ENCODE measurements around the gene RAD1.
"Not testable (repeated sequence)": the region's sequence is repeated elsewhere in the genome, so short reads cannot be mapped to it uniquely, and the experiment has no call there.

Gene RAD1, protein sequence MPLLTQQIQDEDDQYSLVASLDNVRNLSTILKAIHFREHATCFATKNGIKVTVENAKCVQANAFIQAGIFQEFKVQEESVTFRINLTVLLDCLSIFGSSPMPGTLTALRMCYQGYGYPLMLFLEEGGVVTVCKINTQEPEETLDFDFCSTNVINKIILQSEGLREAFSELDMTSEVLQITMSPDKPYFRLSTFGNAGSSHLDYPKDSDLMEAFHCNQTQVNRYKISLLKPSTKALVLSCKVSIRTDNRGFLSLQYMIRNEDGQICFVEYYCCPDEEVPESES

DNA sequence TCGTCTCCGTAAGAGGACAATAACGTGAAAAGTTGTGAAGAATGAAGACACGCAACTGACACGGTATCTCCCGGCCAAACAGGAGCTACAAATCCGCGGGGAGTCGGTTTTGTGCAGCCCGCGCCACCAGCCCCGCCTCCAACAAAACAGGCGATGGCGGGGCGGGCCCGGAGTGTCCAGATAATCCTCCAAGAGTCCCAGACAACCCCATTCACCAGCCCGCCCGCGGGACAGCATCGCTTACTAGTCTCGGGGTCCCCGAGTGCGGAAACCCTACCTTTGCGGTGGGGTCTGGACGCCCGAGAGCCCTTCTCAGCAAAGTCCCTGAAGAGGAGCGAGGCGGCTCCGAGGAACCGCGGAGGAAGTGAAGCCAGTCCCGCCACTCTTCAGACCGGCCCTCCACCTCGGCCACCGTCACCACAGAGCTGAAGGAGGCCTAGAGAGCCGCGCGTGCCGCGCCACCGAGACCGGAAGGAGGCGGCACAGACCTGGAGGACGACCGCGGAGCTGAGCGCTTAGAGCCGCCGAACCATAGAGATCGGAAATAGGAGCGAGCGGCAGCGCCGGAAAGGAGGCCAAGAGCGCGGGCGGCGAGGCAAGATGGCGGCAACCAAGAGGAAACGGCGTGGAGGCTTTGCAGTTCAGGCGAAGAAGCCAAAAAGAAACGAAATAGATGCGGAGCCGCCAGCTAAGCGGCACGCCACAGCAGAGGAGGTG, at the start of gene RAD1, which contains the start of gene BRIX1:
TSS of gene RAD1 (minus strand) at position 366 of the 717 bp plus-strand sequence. CDS start 612 bp downstream, outside the sequence.
TSS of gene BRIX1 (plus strand) at position 573 of the 717 bp plus-strand sequence. CDS start at position 601, 28 bp downstream.
- peak; percentile 94 for DNase-seq

DNA sequence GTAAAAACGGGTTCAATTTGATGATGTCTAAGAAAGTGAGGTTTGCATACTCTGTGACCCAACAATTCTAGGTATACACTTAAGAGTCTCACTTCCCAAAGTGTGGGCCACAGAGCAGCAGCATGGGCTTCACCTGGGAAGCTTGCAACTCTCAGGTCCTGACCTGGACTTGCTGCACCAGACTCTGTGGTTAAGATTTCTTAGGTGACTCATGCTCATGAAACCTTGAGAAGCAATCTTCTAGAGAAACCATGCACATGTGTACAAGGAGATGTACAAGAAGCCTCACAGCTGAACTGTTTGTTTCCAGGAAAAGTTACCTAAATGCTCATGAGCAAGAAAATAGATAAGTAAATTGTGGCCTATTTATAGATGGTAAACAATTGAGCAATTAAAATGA, 44.0 kb upstream of the RAD1 start:
- DNase-seq, result no peak

DNA sequence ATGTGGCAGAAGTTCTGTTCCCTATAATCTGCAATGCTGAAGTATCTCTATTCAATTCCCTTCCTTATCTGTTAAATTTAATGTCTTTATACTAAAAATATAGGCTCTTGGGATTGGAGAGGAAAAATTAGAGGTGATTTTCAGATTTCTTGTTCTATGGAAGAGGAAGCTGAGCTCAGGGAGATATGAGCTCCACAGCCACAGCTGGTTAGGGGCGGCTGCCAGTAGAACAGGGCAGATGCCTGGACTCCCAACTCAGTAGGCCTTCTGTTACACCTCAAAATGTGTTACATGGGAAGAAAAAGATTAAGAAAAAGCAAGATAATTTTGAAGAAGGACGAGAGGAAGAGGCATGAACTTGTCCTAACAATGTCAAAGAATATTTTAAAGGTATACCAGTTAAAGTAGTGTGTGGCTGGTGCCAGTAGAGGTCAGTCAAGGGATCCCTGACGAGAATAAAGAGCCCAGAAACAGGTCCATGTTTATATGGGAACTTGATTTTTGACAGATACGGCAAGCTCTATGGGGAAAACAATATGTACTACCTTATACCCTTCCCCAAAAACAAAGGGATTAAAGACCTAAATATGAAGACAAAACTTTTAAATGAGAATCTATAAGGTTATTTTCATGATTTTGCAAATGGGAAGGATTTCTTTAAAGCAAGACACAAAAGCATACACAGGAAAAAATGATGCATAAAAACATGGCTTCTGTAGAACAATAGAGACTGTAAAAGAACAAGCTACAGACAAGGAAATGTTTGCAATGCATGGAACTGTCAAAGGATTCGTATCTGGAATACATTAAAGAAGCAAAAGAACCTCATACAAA, 42.8 kb upstream of the RAD1 start:
- peak; percentile 13 for DNase-seq

DNA sequence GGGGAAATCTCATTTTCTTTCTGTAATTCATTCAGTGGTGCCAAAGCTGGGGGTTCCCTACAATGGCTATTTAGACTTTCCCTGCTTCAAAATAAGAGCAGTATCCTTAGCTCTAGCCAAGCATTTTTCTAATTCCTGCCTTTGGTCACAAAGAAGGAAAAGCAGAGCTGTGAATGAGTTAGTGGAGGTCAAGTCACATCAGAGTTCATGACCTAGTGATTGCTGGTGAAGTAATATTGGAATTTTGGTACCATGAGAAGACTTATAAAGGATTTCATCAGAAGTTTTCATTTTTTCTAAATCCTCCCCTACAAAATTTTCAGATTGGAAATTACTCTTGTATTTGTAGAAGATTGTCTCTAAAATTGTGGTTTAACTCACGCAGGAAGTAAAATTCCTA, 42.0 kb upstream of the RAD1 start:
- DNase-seq, result no peak

DNA sequence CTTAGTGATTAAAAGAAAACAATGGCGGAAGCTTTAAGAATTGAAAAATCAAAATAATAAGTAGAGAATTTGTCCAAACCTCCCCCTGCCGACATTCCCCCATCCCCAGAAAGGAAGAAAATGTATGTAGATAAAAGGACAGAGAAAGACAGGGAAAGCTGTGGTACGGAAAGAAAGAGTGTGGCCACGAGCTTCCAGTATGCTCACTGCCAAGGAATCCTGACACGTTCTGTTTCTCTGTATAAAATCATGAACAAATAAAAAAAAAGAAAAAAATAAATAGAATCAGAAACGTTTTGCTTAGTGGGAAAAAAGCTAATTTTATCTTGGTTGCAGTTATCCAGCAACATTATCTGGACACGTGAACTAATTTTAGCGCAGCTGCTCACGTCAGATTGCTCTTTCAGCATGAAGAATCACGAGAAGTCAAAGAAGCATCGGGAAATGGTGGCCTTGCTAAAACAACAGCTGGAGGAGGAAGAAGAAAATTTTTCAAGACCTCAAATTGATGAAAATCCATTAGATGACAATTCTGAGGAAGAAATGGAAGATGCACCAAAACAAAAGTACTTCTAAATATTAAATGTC, 29.2 kb upstream of the RAD1 start:
- no peak for DNase-seq

DNA sequence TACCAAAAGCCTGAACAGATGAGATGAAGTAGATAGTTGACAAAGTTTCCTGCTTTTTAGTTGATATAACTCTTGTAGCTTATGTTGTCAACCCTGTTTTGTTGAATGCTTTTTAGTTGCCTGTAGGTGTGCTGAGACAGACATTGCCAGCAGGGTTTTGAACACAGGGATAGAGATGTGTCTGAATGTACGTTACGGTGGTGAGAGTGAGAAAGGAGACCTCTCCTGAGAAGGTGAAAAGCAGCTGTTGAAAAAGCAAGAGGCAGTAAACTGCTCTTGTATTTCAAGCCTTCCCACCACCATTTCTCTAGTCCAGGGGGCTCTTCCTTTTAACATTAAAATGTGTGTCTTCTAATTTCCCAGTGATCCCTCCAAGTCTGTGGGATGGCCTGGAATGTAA, 28.7 kb upstream of the RAD1 start:
- no peak for DNase-seq

DNA sequence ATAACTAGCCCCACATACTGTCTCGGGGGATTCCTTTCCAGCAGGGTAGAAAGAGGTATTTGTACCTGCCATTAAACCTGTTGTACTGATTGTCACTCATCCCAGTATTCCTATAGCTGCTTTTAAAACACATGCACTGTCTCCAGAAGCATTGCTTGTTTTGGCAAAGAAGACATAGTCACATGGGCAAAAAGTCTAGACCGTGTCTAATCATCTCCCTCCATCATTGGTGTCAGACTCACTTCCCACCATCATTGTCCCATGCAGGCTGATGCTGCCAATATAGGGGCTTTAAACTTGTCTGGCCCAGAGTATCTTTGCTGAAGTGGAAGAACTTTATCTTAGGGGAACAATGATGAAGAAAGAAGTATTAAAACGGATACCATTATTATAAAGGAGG, 26.6 kb upstream of the RAD1 start:
- DNase-seq, result no peak

DNA sequence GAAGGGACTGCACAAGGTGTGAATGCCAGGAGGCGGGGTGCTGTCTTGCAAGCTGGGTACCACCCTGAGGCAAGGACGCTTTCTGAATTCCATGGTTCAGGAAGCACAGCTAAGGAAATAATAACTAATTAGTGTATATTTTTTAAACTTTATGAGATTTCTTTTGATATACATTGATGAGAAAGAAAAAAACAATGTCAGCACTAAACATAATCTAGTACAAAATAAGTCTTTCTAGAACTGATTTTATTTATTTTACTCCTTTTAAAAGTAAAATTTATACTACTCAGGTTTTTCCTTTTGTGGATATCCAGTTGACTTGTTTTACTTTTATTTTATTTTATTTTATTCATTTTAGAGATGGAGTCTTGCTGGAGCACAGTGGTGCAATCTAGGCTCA, 17.6 kb upstream of the RAD1 start:
- DNase-seq, result no peak

DNA sequence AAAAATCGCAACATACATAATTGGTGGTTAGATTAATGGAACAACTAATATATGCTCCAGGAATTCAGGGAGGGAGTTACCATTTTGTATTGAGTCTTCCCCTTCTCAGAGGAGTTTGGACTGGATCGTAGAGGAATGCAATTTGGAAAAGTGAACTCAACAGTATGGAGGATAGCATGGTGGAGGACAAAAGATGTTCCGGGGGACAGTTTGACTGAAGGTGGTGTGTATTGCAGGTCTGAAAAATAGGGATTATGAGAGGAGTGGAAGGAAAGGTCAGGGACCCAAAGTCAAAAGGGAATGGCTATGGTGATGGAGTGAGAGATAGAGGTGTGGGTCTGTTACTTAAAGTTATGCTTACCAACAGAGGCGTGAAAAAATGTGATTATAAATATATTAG, 15.6 kb upstream of the RAD1 start:
- no peak for DNase-seq

DNA sequence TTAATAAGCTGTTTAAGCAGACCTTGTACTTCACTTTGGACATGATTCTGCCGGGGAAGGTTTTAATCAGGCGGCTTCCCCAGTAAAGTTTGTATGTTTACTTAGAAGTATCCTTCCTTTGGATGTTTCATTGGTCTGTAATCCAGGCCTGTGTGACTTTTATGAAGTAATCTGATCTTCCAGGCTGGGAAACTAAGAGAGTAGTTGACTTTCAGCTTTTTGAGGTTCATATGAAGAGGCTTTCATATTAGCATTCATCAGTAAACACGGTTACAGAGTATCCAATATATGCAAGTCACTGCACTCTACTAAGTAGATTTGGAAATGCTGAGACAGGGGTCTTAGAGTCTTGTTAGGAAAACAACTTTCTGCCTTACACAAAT, 15.1 kb upstream of the RAD1 start:
- no peak for DNase-seq

DNA sequence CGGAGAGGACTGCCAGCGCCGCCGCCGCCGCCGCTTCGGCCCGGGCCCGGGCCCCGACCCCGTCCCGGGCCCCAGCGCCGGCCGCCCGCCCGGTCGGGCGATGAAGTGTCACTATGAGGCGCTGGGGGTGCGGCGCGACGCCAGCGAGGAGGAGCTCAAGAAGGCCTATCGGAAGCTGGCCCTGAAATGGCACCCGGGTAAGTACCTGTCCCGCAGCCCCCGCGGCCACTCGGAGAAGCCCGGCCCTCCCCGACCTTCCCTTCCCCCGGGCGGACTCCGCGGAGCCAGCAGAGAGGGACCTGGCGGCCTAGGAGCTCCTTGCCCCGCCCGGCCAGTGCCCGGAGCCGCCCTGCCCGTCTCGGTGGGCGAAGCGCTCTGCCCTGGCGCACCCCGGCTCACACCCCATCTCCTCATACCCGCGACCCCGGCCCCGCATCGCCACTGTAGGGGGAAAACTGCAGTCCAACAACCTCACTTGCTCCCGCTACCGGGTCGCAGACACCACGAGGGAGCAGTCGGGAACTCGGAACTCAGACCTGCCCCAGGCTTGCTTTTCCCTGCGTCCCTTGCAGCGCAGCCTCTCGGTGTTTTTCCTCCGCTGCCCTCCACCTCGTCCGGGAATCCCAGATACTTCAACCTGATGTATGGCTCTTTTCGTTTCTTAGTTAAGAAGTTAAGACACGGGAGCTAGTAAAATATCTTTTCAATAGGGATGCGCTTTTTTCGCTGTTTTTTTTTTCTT, 14.6 kb upstream of the RAD1 start:
- peak; percentile 59 for DNase-seq

DNA sequence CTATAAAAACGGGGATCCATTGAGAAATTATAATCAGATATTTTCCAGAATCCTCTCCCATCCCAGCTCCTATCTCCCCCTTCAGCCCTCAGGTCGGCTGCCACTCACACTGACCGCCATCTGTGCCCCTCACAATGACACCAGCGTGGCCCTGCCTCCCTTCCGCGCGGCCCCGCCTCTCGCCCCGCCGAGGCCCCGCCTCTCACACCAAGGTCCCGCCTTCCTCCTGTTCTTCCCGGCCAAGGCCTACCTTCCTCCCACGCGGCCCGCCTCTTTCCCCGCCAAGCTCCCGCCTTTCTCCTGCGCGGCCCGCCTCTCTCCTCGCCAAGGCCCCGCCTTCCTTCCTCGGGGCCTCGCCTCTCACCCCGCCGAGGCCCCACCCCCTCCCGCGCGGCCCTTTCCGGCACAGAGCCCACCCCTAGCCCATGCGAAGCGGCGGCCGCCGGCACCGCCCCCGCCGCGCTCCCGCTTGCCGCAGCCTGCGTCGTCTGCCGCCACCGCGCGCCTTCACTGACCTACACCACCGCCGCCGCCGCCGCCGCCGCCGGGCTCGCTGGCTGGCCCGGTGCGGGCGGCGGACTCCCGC, 13.9 kb upstream of the RAD1 start, which contains the start of gene DNAJC21:
TSS of gene DNAJC21 (plus strand) at position 426 of the 586 bp plus-strand sequence. CDS start 261 bp downstream, outside the sequence.
- DNase-seq, result peak; percentile 94

DNA sequence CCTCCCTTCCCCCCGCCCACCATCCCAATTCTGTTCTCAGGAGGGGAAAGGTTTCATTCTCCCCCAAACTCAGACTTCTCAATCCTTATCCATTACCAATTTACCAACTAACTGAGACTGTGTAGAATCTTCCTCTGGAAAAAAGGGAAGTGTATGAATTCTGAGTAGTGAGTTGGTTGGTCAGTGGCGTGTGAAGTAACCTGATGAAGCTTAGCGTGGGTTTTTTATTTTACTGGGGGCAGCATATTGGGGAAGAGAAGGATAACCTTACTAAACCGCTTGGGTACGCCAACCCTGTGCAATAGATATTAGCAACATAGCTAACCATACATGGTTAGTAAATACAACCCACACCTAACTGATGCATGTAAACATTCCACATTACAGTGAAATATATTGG, 13.0 kb upstream of the RAD1 start:
- DNase-seq, result peak; percentile 61

DNA sequence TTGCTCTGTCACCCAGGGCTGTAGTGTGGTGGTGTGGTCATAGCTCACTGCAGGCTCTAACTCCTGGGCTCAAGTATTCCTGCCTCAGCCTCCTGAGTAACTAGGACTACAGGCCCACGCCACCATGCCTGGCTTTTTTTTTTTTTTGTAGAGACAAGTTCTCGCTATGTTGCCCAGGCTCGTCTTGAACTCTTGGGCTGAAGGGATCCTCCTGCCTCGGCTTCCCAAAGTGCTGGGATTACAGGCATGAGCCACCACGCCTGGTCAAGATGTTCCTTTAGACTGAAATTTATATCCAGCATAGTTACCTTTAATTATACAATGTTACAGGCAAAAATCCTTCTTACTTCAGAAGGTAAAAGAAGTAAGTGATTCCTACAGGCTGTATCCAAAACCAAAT, 12.5 kb upstream of the RAD1 start:
- no peak for DNase-seq

DNA sequence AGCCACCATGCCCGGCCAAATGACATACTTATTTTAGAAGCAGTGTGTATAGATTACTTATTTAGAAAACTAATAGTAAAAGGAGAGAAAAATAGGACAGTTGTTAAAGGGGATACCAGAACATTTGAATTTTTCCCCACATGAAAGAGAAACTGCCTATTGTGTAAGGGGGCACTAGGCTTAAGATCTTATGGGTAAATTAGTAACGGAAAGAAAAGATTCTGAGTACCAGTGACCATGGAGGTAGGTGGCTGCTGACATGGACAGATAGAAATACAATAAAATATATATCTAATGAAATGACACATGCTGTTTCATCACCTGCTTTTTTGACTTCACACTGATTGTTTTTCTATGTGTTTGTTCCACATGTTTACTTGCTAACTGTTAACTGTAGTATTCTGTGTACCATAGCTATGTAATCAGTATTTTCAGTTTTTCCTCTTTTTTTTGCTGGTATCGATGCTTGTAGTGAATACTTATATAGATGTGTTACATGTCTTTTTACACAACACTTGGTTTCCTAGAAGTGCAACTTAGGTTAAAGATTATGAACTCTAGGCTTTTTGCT, 11.1 kb upstream of the RAD1 start:
- no peak for DNase-seq

DNA sequence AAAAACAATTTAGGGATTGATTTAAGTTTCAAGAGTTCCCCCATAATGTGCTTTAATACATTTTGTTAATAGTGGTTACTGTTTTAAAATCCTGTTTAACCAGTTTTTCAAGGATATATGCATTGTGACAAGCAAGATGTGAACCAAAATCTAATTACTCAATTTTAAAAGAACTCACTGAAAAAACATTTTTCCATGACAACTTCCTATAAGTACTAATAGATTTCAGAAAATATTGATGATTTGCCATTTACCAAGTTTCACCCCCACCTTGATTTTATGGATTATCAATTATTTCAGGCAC, 9.1 kb upstream of the RAD1 start:
- DNase-seq, result no peak

DNA sequence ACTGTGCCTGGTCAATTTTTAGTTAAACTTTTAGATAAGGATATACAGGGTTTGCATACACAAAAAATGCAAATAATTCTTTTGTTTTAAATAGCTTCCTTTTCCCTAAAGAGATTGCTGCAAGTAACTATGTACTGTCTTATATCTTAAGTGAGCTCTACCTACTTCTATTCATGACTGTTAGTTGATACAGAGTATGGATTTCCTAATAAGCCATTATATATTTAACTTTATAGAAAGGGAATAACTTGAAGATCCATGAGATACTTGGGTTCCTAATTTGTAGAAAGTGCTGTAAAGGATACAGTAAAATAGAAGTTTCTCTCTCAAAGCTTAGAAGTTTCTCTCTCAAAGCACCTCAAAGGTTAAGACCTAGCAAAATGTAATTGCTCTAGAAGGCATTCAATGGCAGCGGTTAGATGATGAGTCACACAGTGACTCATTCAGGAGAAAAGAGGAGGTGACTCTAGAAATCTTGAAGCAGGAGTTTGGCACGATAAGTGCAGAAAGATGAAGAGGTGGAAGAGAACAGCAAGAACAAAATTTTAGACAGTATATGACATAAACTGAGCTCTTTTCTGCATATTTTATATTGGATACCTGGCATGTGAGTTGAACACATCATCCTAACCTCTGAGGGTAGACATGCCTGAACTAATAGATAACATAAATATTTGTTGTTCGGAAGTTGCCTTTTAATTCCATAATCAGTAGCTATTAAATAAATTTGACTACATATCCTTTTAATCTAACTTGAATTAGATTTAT, 8.6 kb upstream of the RAD1 start:
- peak; percentile 59 for DNase-seq

DNA sequence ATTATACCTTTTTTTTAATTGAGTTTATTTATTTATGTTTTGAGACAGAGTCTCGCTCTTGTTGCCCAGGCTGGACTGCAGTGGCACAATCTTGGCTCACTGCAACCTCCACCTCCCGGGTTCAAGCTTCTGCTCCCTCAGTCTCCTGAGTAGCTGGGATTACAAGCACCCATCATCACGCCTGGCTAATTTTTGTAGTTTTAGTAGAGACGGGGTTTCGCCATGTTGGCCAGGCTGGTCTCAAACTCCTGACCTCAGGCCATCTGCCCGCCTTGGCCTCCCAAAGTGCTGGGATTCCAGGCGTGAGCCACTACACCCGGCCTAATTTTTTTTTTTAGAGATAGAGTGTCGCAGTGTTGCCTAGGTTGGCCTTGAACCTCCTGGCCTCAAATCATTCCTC, 8.0 kb upstream of the RAD1 start:
- not testable (repeated sequence) for DNase-seq

DNA sequence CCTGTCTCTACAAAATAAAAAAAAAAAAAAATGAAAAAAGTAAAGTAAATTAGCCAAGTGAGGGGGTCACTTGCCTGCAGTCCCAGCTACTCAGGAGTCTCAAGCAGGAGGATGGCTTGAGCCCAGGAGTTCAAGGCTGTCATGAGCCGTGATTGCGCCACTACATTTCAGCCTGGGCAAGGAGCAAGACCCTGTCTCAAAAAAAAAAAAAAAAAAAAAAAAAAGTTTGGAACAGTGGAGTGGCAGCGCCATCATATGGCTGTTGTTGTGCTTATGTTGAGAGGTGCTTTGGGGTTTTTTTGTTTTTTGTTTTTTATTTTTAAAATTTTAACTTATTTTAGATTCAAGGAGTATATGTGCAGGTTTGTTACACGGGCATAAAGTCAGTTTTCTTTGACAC, 3.8 kb upstream of the RAD1 start:
- no peak for DNase-seq

DNA sequence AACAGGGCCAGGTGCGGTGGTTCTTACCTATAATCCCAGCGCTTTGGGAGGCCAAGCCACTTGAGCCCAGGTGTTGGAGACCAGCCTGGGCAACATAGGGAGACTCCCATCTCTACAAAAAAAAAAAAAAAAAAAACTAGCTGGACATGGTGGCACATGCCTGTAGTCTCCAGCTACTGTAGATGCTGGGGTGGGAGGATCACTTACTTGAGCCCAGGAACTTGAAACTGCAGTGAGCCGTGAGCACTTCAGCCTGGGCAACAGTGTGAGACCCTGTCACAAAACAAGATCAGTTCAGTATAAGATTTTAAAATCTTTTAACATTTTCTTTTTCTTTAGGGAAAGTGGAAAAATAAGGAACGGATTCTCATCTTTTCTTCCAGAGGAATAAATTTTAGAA, 2.7 kb upstream of the RAD1 start:
- no peak for DNase-seq

DNA sequence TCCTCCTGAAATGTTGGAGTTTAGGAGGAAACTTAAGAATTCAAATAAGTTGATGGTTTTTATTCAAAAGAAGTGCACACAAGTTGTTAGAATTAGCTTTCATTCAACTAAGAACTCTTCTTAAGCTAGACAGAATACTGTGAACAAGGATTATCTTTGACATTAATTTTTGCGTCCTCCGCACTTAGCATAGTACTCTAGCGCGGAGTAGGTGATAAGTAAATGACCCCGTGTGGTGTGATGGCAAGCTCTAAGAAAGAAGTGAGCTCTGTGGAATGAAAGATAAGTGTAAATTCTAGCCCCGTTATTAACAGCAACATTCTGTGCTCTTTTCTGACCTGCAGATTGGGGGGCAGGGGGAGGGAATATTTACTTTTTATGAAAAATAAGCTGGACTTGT, 1.2 kb upstream of the RAD1 start:
- no peak for DNase-seq

Data from MV-4-11 (cell line).